CD4-positive, alpha-beta T cell treated with Interleukin-6 at 100 ng/mL for 8 hours (primary cell): ENCODE data around the gene TBC1D5.
"Not testable (repeated sequence)": the region's sequence is repeated elsewhere in the genome, so short reads cannot be mapped to it uniquely, and the experiment has no call there.

ENCODE experiments used
- DNase-seq: peaks from one replicate; pipeline ENCODE4 v3.0.0-alpha.2; 2020; ENCODE audit warnings: mixed read lengths, low spot score

The TBC1D5 gene

GRCh38 chr3:17642474-17642873, 100.0 kb downstream of the TBC1D5 start:
- DNase-seq, result no peak

GRCh38 chr3:17640466-17640865, 102.0 kb downstream of the TBC1D5 start:
- DNase-seq, result no peak

GRCh38 chr3:17639765-17640164, 102.7 kb downstream of the TBC1D5 start:
- no peak for DNase-seq

- DNase-seq, result no peak
Observed at GRCh38 chr3:17639257-17639656, 103.2 kb downstream of the TBC1D5 start.

GRCh38 chr3:17638356-17638755, 104.1 kb downstream of the TBC1D5 start:
- DNase-seq, result no peak

GRCh38 chr3:17635675-17636074, 106.8 kb downstream of the TBC1D5 start:
- DNase-seq, result not testable (repeated sequence)

GRCh38 chr3:17634964-17635363, 107.5 kb downstream of the TBC1D5 start:
- DNase-seq, result no peak

- DNase-seq, result no peak
Observed at GRCh38 chr3:17634201-17634600, 108.2 kb downstream of the TBC1D5 start.

- DNase-seq, result no peak
Observed at GRCh38 chr3:17632401-17633100, 109.9 kb downstream of the TBC1D5 start.

GRCh38 chr3:17631609-17632008, 110.8 kb downstream of the TBC1D5 start:
- DNase-seq, result no peak

- no peak for DNase-seq
Observed at GRCh38 chr3:17629400-17629799, 113.0 kb downstream of the TBC1D5 start.

GRCh38 chr3:17626395-17626794, 116.0 kb downstream of the TBC1D5 start:
- no peak for DNase-seq

- DNase-seq, result no peak
Observed at GRCh38 chr3:17625133-17625532, 117.3 kb downstream of the TBC1D5 start.

GRCh38 chr3:17623464-17623863, 119.0 kb downstream of the TBC1D5 start:
- no peak for DNase-seq

- no peak for DNase-seq
Observed at GRCh38 chr3:17619968-17620367, 122.5 kb downstream of the TBC1D5 start.

GRCh38 chr3:17613017-17613416, 129.4 kb downstream of the TBC1D5 start:
- DNase-seq, result not testable (repeated sequence)

- DNase-seq, result no peak
Observed at GRCh38 chr3:17607905-17608304, 134.5 kb downstream of the TBC1D5 start.

GRCh38 chr3:17605934-17606333, 136.5 kb downstream of the TBC1D5 start:
- no peak for DNase-seq

GRCh38 chr3:17605032-17605431, 137.4 kb downstream of the TBC1D5 start:
- no peak for DNase-seq

- no peak for DNase-seq
Observed at GRCh38 chr3:17602126-17602525, 140.3 kb downstream of the TBC1D5 start.

GRCh38 chr3:17592956-17593355, 149.5 kb downstream of the TBC1D5 start:
- no peak for DNase-seq

GRCh38 chr3:17590465-17590864, 152.0 kb downstream of the TBC1D5 start:
- DNase-seq, result no peak

- no peak for DNase-seq
Observed at GRCh38 chr3:17589888-17590287, 152.5 kb downstream of the TBC1D5 start.

GRCh38 chr3:17588422-17588821, 154.0 kb downstream of the TBC1D5 start:
- no peak for DNase-seq
